Stimulated activated naive CD8-positive, alpha-beta T cell treated with anti-CD3 and anti-CD28 coated beads, Interleukin-15, Interleukin-2, amounts not matched to agents 100 ng/mL and 50 ng/mL, for 24 hours (primary cell): ENCODE results near the gene CGB5.
A peak's percentile ranks its signal among the peaks of the same experiment; 100 is the strongest.
"Not testable (repeated sequence)": the region's sequence is repeated elsewhere in the genome, so short reads cannot be mapped to it uniquely, and the experiment has no call there.

Source experiments
- H3K27ac Mint-ChIP-seq: one replicate; pipeline ENCODE4 v1.8.0; 2021; ENCODE audit warnings: mild to moderate bottlenecking, mixed read lengths
- H3K27me3 Mint-ChIP-seq: one replicate; pipeline ENCODE4 v1.8.0; 2021; ENCODE audit warnings: mixed read lengths
- H3K36me3 Mint-ChIP-seq: one replicate; pipeline ENCODE4 v1.8.0; 2021; ENCODE audit warnings: low read depth, mixed read lengths
- H3K4me1 Mint-ChIP-seq: one replicate; pipeline ENCODE4 v1.8.0; 2021; ENCODE audit warnings: low read depth, mixed read lengths
- H3K4me3 Mint-ChIP-seq: one replicate; pipeline ENCODE4 v1.8.0; 2021; ENCODE audit warnings: mild to moderate bottlenecking, mixed read lengths
- H3K9me3 Mint-ChIP-seq: one replicate; pipeline ENCODE4 v1.8.0; 2021; ENCODE audit warnings: mixed read lengths

Gene CGB5

DNA sequence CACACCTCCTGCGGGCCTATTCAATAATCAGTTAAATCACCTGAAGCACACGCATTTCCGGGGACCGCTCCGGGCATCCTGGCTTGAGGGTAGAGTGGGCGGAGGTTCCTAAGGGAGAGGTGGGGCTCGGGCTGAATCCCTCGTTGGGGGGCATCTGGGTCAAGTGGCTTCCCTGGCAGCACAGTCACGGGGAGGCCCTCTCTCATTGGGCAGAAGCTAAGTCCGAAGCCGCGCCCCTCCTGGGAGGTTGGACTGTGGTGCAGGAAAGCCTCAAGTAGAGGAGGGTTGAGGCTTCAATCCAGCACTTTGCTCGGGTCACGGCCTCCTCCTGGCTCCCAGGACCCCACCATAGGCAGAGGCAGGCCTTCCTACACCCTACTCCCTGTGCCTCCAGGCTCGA, at the start of gene CGB5:
Gene CGB5 (plus strand): TSS at position 301 of the 400 bp plus-strand sequence. CDS start 362 bp downstream, outside the sequence.
- not testable (repeated sequence) for H3K4me1 Mint-ChIP-seq, H3K27ac Mint-ChIP-seq, H3K9me3 Mint-ChIP-seq, H3K27me3 Mint-ChIP-seq, H3K4me3 Mint-ChIP-seq, H3K36me3 Mint-ChIP-seq

DNA sequence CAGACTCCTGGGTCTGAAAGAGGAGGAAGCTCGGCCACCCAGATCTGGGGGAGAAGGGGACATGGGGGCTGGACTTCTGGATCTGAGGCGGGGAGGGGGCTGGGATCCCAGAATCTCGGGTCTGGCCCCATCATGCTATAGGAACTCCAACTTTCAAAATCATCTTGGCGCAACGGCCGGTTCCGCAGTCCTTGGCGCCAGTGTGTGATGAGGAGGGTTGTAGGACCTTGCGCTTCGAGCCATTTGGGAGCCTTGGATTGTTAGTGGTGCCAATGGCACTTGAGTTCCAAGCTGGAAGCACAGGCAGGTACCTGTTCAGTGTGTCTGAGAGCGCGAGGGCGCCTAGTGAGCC, 49.6 kb upstream of the CGB5 start:
- H3K27me3 Mint-ChIP-seq = no peaks in the 10 kb centered on the region
- peaks cover 26% of the 10 kb centered on the region for H3K36me3 Mint-ChIP-seq
- H3K4me3 Mint-ChIP-seq = peak overlapping the region; percentile 100
- no peaks in the 10 kb centered on the region for H3K9me3 Mint-ChIP-seq
- peaks cover 46% of the 10 kb centered on the region for H3K4me1 Mint-ChIP-seq
- H3K27ac Mint-ChIP-seq = peak overlapping the region; percentile 97

DNA sequence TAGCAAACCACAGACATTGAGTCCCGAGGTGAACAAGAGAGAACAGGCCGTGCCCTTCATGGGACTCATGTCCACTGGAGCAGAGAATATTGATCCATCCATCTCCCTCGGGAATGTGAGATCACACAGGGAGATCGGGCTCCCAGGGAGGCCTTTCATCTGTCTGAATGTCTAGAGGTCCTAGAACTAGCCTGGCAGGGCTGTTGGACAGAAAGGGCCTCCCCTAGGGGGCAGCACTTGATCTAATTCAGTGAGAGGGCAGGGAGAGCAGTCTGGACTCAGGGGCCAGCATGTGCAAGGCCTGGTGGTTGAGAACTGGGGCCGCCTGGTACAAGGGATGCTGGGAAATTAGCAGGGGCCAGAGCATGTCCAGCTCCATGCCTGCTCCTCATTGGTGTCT, 45.7 kb upstream of the CGB5 start:
- H3K27me3 Mint-ChIP-seq = no peaks in the 10 kb centered on the region
- no peak overlapping the region for H3K27ac Mint-ChIP-seq
- no peak overlapping the region for H3K4me3 Mint-ChIP-seq
- peaks cover 33% of the 10 kb centered on the region for H3K36me3 Mint-ChIP-seq
- H3K4me1 Mint-ChIP-seq = peaks cover 27% of the 10 kb centered on the region
- H3K9me3 Mint-ChIP-seq = no peaks in the 10 kb centered on the region

GRCh38 chr19:48999481-49000325, 43.9 kb upstream of the CGB5 start:
- Mint-ChIP-seq H3K9me3 (no peaks in the 10 kb centered on the region), H3K4me3 (no peak overlapping the region), H3K36me3 (peaks cover 38% of the 10 kb centered on the region), H3K4me1 (peaks cover 17% of the 10 kb centered on the region), H3K27me3 (no peaks in the 10 kb centered on the region), H3K27ac (no peak overlapping the region)

GRCh38 chr19:49004133-49004532, 39.5 kb upstream of the CGB5 start:
- Mint-ChIP-seq H3K27ac (no peak overlapping the region), H3K36me3 (peaks cover 49% of the 10 kb centered on the region), H3K4me3 (no peak overlapping the region), H3K27me3 (no peaks in the 10 kb centered on the region), H3K4me1 (no peaks in the 10 kb centered on the region), H3K9me3 (no peaks in the 10 kb centered on the region)

GRCh38 chr19:49004964-49005614, 38.6 kb upstream of the CGB5 start:
- Mint-ChIP-seq H3K4me1 (no peaks in the 10 kb centered on the region), H3K27me3 (no peaks in the 10 kb centered on the region), H3K36me3 (peaks cover 43% of the 10 kb centered on the region), H3K4me3 (no peak overlapping the region), H3K9me3 (no peaks in the 10 kb centered on the region), H3K27ac (no peak overlapping the region)

DNA sequence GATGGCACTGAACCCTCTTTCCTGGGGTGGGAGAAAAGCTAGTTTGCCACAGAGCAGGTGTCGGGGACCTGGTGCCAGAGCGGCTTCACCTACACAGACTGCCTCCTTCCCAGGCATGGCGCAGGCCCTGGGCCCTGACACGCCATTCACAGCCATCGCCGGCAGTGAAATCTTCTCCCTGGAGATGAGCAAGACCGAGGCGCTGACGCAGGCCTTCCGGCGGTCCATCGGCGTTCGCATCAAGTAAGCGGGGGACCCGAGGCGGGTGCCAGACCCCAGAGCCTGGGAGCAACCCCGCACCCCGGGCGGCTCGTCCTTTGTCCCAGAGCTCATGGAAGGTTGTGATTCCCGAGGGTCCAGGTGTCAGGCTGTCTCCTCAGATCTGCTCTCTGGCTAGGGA, 36.7 kb upstream of the CGB5 start:
- peaks cover 46% of the 10 kb centered on the region for H3K36me3 Mint-ChIP-seq
- H3K27me3 Mint-ChIP-seq = no peaks in the 10 kb centered on the region
- H3K27ac Mint-ChIP-seq = no peak overlapping the region
- no peaks in the 10 kb centered on the region for H3K9me3 Mint-ChIP-seq
- H3K4me3 Mint-ChIP-seq = no peak overlapping the region
- no peaks in the 10 kb centered on the region for H3K4me1 Mint-ChIP-seq

DNA sequence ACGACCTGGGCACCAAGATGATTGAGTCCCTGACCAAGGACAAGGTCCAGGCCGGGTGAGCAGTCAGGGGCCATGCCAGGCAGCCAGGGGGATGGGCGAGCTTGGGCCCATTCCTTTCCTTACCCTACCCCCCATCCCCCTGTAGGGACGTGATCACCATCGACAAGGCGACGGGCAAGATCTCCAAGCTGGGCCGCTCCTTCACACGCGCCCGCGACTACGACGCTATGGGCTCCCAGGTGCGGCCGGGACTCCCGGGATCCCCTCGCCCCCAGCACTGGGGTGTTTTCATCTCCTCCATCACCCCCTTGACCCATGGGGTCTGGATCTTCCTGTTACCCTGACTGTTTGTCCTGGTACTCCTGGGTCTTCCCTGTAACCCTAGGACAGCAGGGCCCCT, 33.8 kb upstream of the CGB5 start:
- H3K4me3 Mint-ChIP-seq = no peak overlapping the region
- H3K36me3 Mint-ChIP-seq = peaks cover 48% of the 10 kb centered on the region
- no peak overlapping the region for H3K27ac Mint-ChIP-seq
- no peaks in the 10 kb centered on the region for H3K27me3 Mint-ChIP-seq
- no peaks in the 10 kb centered on the region for H3K9me3 Mint-ChIP-seq
- no peaks in the 10 kb centered on the region for H3K4me1 Mint-ChIP-seq

DNA sequence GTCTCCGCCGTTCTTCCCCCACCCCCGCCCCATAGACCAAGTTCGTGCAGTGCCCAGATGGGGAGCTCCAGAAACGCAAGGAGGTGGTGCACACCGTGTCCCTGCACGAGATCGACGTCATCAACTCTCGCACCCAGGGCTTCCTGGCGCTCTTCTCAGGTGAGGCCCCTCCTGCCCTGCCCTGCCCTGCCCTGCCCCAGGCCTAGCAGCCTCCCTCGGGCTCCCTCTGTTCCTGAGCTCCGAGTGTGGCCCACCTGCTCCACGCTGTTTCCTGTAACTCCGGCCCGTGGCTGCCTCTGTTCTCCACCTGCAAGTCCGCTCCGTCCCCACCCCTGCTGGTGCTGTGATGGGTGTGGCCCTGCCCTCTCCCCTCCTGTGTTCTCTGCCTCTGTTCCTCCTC, 33.2 kb upstream of the CGB5 start:
- Mint-ChIP-seq H3K4me1 (no peaks in the 10 kb centered on the region), H3K4me3 (no peak overlapping the region), H3K36me3 (peaks cover 42% of the 10 kb centered on the region), H3K27ac (no peak overlapping the region), H3K27me3 (no peaks in the 10 kb centered on the region), H3K9me3 (no peaks in the 10 kb centered on the region)

GRCh38 chr19:49011194-49011593, 32.5 kb upstream of the CGB5 start:
- Mint-ChIP-seq H3K9me3 (no peaks in the 10 kb centered on the region), H3K27me3 (no peaks in the 10 kb centered on the region), H3K4me1 (no peaks in the 10 kb centered on the region), H3K4me3 (no peak overlapping the region), H3K27ac (no peak overlapping the region), H3K36me3 (peaks cover 41% of the 10 kb centered on the region)

DNA sequence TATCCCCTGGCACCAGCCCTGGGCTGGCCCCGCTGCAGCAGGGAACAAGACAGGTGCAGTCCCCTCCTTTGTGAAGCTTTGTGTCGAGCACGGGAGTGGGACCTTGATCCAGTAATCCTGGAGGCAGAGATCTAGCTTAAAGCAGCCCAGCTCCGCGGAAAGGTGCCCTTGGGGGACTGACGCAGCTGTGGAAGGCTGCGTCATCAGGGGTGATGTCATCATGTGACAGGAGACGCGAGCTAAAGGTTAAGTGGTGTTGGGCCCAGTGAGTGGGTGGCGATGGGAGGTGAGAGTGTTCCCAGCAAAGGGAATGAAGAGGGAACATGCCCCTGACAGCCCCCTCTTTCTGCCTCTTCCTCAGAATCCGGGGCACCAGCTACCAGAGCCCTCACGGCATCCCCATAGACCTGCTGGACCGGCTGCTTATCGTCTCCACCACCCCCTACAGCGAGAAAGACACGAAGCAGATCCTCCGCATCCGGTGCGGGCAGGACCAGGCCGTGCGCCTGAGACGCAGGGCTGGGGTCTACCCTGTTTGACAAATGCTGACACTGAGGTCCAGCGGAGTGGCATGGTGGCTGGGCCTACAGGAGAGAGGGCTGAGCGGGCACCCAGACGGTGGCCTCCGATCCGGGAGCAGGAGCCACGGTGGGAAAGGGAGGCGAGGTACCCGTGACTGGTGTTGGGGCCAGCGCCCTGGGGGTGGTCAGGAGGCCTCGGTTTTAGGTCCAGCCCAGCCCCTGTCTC, 29.4 kb upstream of the CGB5 start:
- H3K27ac Mint-ChIP-seq = peak overlapping the region; percentile 26
- H3K27me3 Mint-ChIP-seq = peaks cover 4% of the 10 kb centered on the region
- H3K36me3 Mint-ChIP-seq = peaks cover 26% of the 10 kb centered on the region
- peaks cover 16% of the 10 kb centered on the region for H3K4me1 Mint-ChIP-seq
- no peaks in the 10 kb centered on the region for H3K9me3 Mint-ChIP-seq
- no peak overlapping the region for H3K4me3 Mint-ChIP-seq

DNA sequence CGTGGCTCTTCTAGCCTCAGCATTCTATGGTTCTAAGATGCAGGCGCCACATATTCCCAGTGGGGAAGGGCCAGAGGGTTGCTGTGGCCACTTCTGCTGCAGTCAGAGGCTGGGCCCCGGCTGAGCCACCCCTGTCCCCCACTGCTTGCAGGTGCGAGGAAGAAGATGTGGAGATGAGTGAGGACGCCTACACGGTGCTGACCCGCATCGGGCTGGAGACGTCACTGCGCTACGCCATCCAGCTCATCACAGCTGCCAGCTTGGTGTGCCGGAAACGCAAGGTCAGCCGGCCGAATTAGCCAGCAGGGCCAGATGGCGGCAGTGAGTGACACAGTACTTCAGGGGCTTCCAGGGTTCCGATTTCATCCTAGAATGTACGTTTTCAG, 28.8 kb upstream of the CGB5 start:
- Mint-ChIP-seq H3K4me1 (peaks cover 21% of the 10 kb centered on the region), H3K27ac (no peak overlapping the region), H3K27me3 (peaks cover 6% of the 10 kb centered on the region), H3K9me3 (no peaks in the 10 kb centered on the region), H3K4me3 (no peak overlapping the region), H3K36me3 (peaks cover 26% of the 10 kb centered on the region)

GRCh38 chr19:49016067-49016839, 27.4 kb upstream of the CGB5 start:
- Mint-ChIP-seq H3K4me3 (no peak overlapping the region), H3K36me3 (peaks cover 17% of the 10 kb centered on the region), H3K27me3 (peaks cover 13% of the 10 kb centered on the region), H3K9me3 (no peaks in the 10 kb centered on the region), H3K4me1 (peaks cover 34% of the 10 kb centered on the region), H3K27ac (no peak overlapping the region)

GRCh38 chr19:49017041-49017665, 26.5 kb upstream of the CGB5 start, which contains the start of gene LHB:
LHB (minus strand) TSS chr19:49017091; CDS start chr19:49017081, 10 bp downstream.
- Mint-ChIP-seq H3K27me3 (peaks cover 13% of the 10 kb centered on the region), H3K4me3 (no peak within 1 kb of the TSS), H3K9me3 (no peaks in the 10 kb centered on the region), H3K36me3 (peaks cover 15% of the 10 kb centered on the region), H3K27ac (no peak within 1 kb of the TSS), H3K4me1 (peaks cover 43% of the 10 kb centered on the region)
